Daoy (cell line): ENCODE data around the gene GTF2A2. TPM values are rescaled to one million over a fixed set of nuclear protein-coding genes. Genes with fewer than 3 reads are reported as not detected.

ENCODE experiments used
- DNase-seq: peaks from one replicate; pipeline ENCODE4 v3.0.0-alpha.2; 2015; ENCODE audit warnings: low read depth
- total RNA-seq: library from RNA; depleted of rRNA; stranded (reverse); fragments of >200 nt; shearing (Covaris generic); gene quantifications from 2 replicates; pipeline ENCODE4 v1.2.3, GENCODE V29; 2014; rRNA removed

The GTF2A2 gene
- total RNA-seq, 1 experiment from 2014 or later, result 76.7 TPM

- DNase-seq, result no peak
Observed at GRCh38 chr15:59605994-59606393, 51.3 kb downstream of the GTF2A2 start.

GRCh38 chr15:59598461-59598860 lies 58.9 kb downstream of the GTF2A2 start:
- no peak for DNase-seq

GRCh38 chr15:59596640-59597039 lies 60.7 kb downstream of the GTF2A2 start:
- DNase-seq, result no peak

GRCh38 chr15:59595434-59595915 lies 61.8 kb downstream of the GTF2A2 start:
- DNase-seq, result no peak

GRCh38 chr15:59594991-59595390 lies 62.3 kb downstream of the GTF2A2 start:
- no peak for DNase-seq

GRCh38 chr15:59594493-59594942 lies 62.8 kb downstream of the GTF2A2 start:
- DNase-seq, result peak; percentile 75

- DNase-seq, result no peak
Observed at GRCh38 chr15:59591356-59591755, 66.0 kb downstream of the GTF2A2 start.

- no peak for DNase-seq
Observed at GRCh38 chr15:59590027-59590426, 67.3 kb downstream of the GTF2A2 start.

Other genes starting within 250 kb of the GTF2A2 start
- 1.4 and 1.6 TPM in 2 replicates for gene FAM81A, start 219.3 kb downstream of the GTF2A2 start, total RNA-seq
- not detected in 2 replicates for gene GCNT3, start 45.7 kb downstream of the GTF2A2 start, total RNA-seq
- gene BNIP2, start 31.8 kb upstream of the GTF2A2 start, total RNA-seq, result 159 and 187 TPM in 2 replicates